Hematopoietic multipotent progenitor cell treated with erythropoietin and hydrocortisone succinate and interleukin-3 and kit ligand, for 15 days (in vitro differentiated cells): Measurements from ENCODE around the gene CDK15.

Experiments used
- DNase-seq: peaks from one replicate; pipeline ENCODE4 v3.0.0-alpha.2; 2015; ENCODE audit warnings: low spot score

The CDK15 gene

DNA sequence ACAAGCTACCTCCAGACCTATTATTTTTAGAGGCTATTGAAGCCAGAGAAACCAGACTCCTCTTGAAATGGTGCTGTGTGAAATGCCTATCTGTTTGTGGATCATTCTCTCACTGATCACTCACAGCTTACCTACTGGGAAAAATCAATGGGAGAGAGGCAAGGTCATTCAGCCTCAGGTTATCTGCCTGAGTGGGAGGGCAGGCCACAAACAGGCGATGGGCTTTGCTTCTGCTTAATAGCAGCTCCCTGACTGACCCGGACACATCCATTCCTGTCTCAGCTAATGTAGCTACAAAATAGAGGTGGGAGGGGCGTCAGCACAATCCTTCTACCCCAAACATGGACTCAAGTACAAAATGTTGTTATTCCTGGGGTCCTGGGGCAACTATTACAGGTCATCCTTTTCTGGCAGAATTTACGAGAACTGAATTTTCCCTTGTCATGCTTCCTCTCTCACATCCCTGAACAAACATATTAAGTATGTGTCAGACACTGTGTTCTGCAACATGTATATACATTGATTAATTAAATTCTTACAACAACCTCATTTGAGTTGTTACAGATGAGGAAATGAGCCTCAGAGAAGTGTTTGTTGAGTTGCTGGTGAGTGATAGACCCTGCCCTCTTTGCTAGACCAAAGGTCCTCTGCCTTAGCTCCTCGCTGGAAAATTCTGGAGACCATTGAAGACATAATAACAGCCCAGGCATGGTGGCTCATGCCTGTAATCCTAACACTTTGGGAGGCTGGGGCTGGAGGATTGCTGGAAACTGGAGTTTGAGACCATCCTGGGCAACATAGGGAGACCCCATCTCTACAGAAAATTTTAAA, 60.5 kb downstream of the CDK15 start:
- DNase-seq: no peak

DNA sequence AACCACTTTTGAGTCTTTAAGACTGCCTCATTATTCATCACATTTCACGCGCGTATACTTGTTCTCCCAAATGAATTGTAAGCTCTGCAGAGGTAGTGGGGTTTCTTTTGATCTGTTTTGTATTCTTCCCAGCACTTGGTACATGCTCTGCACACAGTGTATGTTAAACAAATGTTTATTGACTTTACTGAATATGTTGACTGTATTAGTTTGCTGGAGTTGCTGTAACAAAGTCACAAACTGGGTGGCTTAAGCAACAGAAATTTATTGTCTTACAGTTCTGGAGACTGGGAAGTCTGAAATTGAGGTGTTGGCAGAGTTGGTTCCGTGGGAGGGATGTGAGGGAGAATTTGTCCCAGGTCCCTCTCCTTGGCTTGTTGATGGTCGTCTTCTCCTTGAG, 65.1 kb downstream of the CDK15 start:
- no peak for DNase-seq

DNA sequence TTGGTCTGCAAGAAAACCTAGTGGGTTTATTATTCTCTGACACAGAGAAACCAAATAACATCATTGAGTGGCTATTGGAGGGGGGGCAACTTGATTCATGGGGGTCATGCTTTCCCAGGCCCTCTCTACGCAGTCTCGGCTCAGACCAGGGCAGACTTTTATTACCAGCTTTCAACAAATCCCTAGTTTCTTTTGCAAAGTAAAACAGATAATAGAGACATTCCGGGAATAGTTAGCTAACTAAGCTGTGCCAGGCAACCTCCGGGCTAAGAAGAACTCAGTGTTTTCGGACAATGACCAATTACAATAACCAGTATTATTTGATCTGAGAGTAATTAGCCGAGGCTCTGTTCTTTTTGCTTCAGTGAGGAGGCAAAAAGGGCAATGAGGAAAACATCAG, 66.3 kb downstream of the CDK15 start:
- DNase-seq: no peak

DNA sequence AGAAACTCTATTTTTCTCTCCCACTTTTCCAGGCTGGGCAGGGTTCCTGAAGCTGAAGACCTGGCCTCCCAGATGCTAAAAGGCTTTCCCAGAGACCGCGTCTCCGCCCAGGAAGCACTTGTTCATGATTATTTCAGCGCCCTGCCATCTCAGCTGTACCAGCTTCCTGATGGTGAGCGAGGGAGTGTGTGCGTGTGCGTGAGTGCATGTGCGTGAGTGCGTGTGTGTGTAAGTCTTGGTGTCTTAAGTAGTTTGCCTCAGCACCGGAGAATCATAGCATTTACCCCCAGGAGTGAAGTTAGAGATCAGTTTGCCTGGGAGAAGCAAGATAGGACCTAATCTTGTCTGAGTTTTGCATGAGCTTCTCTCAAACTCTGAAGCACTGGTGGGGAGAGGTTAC, 73.7 kb downstream of the CDK15 start:
- DNase-seq: no peak

DNA sequence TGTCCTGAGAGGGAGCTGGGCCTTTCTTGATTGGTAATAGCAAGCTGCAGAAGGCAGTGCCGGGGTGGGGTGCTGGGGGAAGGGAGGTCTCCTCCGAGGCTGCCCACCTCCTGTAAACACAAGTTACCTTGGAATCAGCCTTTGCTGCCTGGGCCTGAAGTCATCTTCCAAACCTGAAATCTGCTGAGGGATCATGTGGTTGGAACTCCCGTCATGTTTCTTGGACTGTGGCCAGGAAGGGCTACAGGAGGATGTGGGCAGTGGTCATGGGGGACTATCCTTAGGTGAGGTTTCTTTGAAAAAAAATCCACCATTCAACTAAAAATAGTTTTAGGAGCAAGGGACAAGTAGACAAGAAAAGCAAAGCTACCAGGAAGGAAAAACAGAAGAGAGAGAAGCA, 74.2 kb downstream of the CDK15 start:
- no peak for DNase-seq

DNA sequence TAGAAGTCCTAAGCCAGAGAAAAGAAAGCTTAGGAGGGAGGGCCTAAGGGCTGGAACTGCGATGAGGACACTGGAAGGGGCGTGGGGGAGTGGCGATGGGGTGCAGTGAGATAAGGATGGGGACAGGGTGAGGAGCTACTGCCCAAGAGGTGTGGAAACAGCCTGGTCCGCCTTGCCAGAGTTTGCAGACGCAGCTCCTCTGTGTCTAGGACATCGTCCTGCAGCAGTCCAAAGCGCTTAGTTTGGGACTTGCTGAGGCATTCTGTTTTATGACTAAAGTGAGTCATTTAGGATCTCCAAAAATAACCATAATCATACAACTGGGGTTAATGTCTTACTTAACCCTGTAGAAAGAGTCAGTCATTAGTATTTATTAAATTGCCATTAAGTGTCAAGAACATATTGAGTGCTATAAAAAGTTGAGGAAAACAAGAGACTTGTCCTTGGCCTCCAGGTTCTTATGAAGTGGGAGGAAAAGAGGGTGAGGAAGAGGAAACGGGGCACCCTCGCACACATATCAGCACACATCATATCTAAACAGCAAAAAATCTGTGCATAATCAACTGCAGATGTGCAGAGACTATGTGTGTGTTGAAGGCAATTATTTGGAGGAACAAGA, 74.8 kb downstream of the CDK15 start:
- DNase-seq: peak; percentile 24

DNA sequence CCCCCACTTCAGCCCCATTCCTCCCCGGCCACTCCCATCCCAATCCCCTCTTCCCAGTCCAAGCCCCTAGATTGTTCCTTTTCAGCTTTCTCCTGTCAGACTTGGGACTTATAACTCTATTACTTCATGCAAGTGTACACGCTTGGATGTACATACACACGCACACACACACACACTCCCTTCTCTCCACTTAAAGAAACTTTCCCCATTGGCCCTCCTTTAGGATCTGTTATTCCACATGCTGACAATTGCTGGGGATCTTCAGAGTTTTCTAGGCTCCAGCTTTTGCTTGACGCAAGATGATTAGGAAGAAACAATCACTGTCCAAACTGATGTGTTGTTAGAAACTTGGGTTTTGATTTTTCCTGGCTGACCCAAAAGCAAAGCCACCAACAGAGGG, 75.4 kb downstream of the CDK15 start:
- no peak for DNase-seq

DNA sequence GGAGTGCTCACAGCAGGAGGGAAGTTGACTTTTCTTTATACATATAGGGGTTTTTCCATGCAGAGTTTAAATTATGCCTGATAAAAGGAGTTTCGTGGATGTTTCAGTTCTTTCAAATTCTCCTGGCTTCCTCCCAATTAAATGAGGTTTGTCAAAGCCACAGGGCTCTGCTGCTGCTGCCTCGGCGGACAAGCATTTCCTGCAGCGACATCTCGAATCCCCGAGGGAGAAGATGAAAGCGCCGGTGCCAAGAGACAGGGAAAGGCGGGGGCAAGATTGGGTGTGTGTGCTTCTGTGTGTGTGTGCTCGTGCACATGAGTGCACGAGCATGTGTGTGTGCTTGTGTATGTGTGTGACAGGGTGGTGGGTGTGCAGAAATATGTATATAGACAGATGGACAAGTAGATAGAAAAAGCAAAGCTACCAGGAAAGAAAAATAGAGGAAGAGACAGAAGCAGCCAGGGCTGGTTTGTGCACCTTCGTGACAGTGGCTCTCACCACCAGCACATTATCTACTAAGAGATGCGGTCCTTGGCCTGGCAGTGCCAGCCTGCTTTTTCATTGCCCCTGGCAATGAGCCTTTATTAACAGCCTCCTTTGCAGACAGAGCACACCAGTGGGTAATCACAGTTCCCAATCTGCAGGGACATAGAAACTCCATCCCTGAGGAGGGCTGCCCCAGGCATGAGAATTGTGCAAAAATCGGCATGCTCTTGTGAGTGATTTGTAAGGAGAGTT, 76.2 kb downstream of the CDK15 start:
- no peak for DNase-seq

DNA sequence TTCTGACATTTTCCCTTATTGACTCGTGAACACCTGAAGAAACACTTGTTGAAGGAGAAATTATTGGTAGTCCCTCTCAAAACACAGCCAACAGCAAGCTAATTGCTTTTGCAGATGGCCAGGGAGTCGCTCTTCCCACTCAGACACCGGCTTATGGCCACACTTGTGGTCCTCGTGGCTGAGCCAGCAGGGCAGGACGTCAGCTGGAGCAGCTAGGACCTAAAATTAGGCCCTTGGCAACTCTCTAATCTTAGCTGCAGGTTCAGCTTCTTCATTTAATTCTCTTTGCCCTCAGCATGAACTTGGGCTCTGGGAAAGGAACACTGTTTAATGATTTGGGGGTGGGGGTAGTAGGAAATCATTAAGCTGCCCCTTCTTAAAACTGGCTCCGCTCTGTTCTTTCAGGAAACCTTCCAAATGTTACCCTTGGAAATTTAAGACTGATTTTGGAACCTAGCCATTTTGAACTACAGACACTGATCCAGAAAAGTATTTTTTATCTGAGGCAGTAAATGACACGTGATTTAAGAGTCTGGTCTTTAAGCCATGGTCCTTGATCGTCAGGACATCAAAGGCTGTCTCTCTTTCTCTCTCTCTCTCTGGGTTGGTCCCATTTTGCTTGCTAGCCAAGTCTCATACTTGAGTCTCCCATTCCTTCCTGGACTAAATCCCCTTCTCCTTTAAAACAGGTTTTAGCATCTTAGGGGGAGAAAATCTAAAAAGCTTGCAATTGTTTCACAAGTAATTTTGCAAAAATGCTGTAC, 77.5 kb downstream of the CDK15 start:
- no peak for DNase-seq

DNA sequence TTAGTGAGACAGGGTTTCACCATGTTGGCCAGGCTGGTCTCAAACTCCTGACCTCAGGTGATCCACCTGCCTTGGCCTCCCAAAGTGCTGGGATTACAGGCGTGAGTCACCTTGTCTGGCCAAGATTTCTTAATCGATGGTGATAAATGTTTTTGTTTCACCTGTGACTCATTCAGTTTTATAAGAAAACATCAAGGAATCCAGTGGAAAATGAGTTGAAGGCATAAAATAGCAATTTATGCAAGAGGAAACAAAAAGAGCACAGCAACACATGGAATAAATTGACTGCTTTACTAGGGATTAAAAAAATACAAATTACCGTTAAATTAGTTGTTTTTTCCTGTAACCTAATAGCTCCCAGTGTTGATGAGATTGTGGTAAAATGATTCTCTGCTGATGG, 80.2 kb downstream of the CDK15 start:
- DNase-seq: no peak

DNA sequence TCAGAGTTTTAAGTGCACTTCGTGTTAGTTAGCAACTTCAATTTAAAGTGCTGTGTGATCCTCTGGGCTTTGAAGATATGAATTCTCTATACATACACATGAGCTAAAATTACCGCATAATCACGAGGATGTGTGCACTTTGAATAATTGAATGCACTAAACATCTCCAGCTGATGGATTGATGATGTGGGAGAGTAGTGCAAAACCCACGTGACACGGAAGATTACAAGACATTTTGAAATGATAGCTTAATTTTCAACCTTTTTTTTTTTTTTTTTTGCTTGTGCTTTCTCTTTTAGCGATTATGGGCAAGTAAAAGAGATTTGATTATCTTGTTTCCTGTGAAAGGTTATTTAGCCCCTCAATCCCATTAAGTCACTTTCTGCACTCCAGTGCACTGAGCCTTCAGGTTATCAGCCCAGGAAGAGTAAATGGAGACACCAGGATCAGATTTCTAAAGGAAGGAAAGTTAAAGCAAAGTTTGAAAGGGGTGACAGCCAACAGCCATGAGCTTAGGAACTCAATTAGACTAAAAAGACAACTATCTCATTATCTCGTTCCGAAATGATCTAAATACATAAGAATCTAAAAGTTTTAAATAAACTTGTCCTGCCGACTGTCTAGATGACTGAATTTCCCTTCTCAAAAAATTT, 81.6 kb downstream of the CDK15 start:
- DNase-seq: no peak

DNA sequence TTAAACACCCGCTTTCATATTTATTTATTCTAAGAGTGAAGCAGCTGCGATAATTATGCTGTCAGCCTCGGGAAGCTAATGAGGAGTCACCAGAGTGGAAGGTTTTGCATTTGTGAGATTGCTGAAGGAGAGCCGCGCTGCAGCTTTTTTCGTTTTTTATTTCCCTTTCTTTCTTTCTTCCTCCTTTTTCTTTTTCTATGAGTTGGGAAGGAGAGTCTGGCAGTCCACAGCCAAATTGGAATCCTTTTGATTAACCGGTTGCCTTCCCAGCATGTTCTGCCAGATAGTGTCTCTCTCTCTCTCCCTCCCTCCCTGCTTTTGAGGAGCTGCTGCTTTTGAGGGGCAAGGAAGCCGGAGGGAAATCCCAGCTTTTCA, 82.1 kb downstream of the CDK15 start:
- DNase-seq: no peak

DNA sequence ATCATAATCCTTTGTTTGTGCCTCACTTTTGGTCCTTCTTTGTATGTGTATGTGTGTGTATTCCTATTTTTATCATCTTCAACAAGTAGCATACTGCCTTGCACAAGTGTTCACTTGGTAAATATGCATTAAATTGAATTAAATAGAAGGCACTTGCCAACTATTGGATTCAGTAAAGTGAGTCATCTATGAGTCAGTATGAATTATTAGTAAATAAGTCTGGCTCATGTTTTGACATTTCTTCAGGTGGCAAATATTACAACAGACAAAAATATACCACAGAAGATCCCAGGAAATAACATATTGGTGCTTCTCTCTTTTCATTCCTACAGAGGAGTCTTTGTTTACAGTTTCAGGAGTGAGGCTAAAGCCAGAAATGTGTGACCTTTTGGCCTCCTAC, 84.1 kb downstream of the CDK15 start:
- no peak for DNase-seq

DNA sequence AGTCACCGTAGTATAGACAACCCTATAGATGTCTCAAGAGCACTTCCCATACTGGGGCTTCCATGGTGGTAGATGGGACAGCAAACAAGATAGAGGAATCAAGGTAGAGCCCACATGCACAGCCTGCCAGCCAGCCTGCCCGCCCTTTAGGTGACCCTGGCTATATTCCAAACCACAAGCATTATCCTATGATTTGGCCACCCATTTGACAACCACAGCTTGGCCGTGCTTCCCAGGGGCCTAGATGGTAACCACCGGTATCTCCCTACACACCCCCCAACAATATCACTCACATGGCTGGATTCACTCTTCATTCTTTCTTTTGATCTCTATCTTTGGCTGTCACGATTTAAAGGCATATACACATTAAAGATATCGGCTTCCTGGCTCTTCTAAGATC, 85.3 kb downstream of the CDK15 start:
- DNase-seq: no peak

DNA sequence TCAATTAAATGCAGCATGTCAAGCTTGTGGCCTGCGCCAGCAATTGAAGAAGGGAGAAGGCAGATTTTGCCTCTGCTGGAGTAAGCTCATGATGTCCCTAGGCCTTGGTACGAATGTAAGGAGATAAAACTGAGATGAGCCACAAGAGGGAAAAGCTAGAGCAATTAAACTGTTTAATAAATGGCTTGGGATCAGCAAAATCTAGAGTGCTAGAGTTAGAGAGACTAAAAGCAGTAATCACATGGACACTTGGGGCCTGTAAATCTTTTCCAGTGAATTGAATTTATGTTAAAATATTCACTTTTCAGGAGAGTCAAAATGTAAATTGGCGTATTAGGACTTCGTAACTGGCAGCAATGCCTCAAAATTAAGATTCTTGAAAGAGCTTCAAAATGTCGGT, 86.2 kb downstream of the CDK15 start:
- DNase-seq: no peak

DNA sequence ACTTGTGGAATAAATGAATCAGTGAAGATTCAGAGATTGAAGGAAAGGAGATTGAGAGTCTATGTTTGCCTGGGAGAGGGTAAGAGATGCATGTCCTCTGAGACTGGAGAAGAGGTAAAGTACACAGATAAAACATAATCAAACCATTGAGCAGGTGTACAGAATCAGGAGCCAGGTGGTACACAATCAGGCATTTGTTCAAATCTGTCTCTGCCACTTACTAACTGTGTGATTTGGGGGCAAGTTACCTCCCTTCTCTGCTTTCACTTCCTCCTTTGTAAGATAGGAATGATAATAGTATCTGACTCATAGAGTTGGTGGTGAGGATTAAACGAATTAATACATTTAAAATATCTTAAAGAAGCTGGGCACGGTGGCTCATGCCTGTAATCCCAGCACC, 94.0 kb downstream of the CDK15 start:
- no peak for DNase-seq

DNA sequence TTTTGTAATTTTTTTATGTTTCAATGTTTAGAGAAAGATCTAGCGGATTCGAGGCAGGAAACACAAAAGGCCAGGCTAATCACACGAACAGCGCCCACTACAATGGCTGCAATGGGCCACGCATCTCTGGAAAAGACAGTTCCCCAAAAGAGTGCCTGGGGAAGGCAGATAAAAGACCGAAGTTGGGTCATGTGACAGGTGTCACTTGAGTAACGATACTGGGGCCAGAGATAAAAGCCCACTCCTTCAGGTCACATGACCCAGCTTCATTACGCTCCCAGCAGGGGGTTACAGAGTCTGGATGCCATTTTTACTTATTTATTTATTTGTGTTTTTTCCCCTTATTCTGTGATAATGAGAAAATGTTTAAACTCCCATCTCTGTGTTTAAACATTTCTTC, 95.4 kb downstream of the CDK15 start:
- DNase-seq: peak; percentile 90

DNA sequence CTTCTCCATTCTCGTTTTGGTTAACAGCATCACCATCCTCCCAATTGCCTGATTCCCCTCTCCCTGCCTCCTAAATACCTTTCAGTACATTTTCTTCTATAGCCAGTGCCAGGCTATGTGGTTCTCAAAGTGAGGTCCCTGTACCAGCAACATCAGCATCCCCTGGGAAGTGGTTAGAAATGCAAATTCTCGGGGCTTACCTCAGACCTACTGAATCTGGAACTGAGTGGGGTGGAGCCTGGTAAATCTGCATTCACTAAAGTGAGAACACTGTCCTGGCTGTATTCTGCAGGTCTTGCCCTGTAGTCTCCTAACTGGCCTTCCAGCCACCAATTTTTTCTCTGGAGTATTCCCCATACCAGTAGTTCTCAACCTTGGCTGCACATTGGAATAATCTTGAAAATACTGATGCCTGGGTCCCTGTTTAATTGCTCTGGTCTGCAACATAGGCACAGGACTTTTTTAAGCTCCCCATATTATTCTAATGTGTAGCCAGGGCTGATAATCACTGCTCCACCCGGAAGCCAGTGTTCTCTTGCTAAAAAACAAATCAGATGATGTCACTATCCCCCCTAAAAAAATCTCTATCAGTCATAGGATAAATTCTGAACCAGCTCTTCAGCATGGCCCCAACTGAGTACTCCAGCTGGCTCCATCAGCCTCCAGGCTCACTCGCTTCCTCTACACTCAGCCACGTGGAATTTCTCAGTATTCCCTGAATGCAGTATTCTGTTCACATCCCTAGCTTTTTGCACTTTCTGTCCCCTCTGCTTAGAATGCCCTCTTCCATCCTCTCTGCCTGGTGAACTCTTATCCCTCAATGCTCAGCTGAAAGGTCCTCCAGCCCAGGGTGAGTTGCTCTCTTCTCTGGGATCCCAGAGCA, 98.4 kb downstream of the CDK15 start:
- DNase-seq: no peak

DNA sequence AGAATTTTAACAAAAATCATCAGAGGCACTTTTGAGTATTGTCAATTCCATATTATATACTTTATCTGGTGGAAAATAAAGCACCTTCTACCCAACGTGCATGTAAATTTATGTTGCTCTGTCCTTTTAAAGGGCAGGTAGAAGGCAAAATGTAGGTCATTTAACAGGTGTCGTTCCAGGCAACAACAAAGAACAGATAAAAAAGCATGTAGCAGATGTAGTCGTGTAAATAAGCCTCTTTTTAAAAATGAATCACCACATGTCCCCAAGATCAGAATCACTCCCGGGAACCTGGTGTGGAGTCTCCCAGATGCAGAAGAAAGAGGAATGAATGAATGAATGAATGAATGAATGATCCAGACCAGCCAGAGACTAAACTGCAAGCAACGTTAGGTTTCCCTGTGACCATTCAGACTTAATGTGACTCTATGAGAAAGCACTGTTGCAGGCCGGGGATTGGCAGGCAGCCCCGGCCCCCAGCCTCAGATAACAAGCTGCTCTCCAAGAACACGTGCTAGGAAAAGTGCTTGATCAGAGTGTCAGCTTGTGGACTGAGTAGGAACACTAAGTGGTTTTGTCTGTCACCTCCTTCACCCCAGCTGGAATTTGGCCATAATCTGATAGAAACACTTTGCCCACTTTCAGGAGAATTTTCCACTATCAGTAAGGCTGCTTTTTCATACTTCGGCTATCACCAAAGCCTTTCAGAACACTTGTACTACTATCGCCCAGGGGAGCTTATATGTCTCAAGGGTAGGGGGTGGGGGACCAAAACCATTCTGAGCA, 100.6 kb downstream of the CDK15 start:
- DNase-seq: peak; percentile 54

DNA sequence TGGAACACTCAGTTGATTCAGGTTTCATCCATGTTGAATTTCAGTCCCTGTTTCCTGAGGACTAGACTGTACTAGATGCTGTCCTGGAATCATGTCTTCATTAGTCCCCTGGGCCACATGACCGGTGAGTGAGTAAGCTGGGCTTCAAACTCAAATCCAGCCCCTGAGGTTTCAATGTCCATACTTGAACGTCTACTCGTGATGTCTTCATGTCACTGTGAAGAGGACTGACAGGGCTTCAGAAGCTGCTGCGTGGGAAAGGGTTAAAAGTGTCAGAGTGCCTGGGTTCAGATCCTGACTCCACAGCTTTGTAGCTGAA, 101.2 kb downstream of the CDK15 start:
- no peak for DNase-seq
